H1 (cell line): Measurements from ENCODE around the gene SLC37A1. TPM values are rescaled to one million over a fixed set of nuclear protein-coding genes. Genes with fewer than 3 reads are reported as not detected.
A peak's percentile ranks its signal among the peaks of the same experiment; 100 is the strongest.

ENCODE experiments used
- CTCF ChIA-PET: fragments of 300-600 bp; sonication (Branson Sonifier 250); formaldehyde crosslinking; loops from one replicate; lab custom pipeline; 2021; ENCODE audit not compliant: partially characterized antibody; lab: Charles Lee
- POLR2A ChIA-PET: fragments of 300-600 bp; sonication (Branson Sonifier 250); formaldehyde crosslinking; loops from one replicate; lab custom pipeline; 2021; ENCODE audit warnings: inconsistent platforms; ENCODE audit not compliant: partially characterized antibody; lab: Charles Lee
- DNase-seq, 2 experiments: peaks; one replicate each; pipeline versions ENCODE4 v3.0.0 to v3.0.0-alpha.2; 2010 to 2022; ENCODE audit warnings: low spot score in 2 of 2, low read depth in 1 of 2, mixed read lengths in 1 of 2
- FAIRE-seq: peaks from 2 replicates; lab custom pipeline; 2011; peaks lifted over from hg19 to GRCh38; lab: Jason Lieb, UNC
- H2AFZ ChIP-seq: 2 replicates; pipeline ENCODE4 v1.8.1; 2012; ENCODE audit warnings: low read length, inconsistent platforms
- H2AK5ac ChIP-seq: 2 replicates; pipeline ENCODE4 v1.6.1; 2013; ENCODE audit warnings: low read depth, low read length
- H2BK120ac ChIP-seq: replicated peaks from 2 replicates; pipeline ENCODE3; 2013; ENCODE audit warnings: low read depth, low read length, inconsistent platforms
- H2BK12ac ChIP-seq: 2 replicates; pipeline ENCODE4 v1.6.1; 2013; ENCODE audit warnings: low read depth, low read length
- H2BK15ac ChIP-seq: 2 replicates; pipeline ENCODE4 v1.6.1; 2013; ENCODE audit warnings: low read length
- H2BK20ac ChIP-seq: 2 replicates; pipeline ENCODE4 v1.6.1; 2013; ENCODE audit warnings: low read length
- H2BK5ac ChIP-seq: 2 replicates; pipeline ENCODE4 v1.6.1; 2013; ENCODE audit warnings: low read depth, low read length
- H3K14ac ChIP-seq: 2 replicates; pipeline ENCODE4 v1.6.1; 2013; ENCODE audit warnings: inconsistent platforms; ENCODE audit not compliant: insufficient read length
- H3K18ac ChIP-seq: 2 replicates; pipeline ENCODE4 v1.6.1; 2013; ENCODE audit warnings: low read length; ENCODE audit errors: extremely low read depth
- H3K23ac ChIP-seq: 2 replicates; pipeline ENCODE4 v1.6.1; 2013; ENCODE audit warnings: inconsistent platforms; ENCODE audit not compliant: insufficient read length
- H3K23me2 ChIP-seq: 2 replicates; pipeline ENCODE4 v1.6.1; 2013; ENCODE audit warnings: low read depth, low read length
- H3K27ac ChIP-seq: 2 replicates; pipeline ENCODE4 v1.6.1; 2011; ENCODE audit warnings: low read depth, low read length, inconsistent platforms
- H3K27me3 ChIP-seq, 4 experiments: replicated peaks in 1 of 4; 1 replicate in 1 of 4; 2 replicates in 3 of 4; pipeline versions ENCODE4 v1.6.1 to v1.8.1; 2011 to 2013; ENCODE audit warnings: low read length in 3 of 4, mild to moderate bottlenecking in 3 of 4, inconsistent platforms in 2 of 4, mixed read lengths in 2 of 4, moderate library complexity in 1 of 4; ENCODE audit not compliant: control insufficient read depth in 3 of 4, insufficient read depth in 3 of 4; ENCODE audit errors: extremely low read depth in 1 of 4
- H3K36me3 ChIP-seq, 4 experiments: 2 replicates each; pipeline versions ENCODE4 v1.6.1 to v1.8.1; 2011 to 2013; ENCODE audit warnings: mild to moderate bottlenecking in 4 of 4, low read length in 3 of 4, moderate library complexity in 2 of 4, control low read depth in 1 of 4, inconsistent platforms in 1 of 4; ENCODE audit not compliant: insufficient read depth in 4 of 4, control insufficient read depth in 2 of 4
- H3K4ac ChIP-seq: replicated peaks from 2 replicates; pipeline ENCODE3; 2013; ENCODE audit warnings: low read length, low read depth, mixed read lengths, inconsistent platforms; ENCODE audit not compliant: insufficient read length
- H3K4me1 ChIP-seq, 4 experiments: replicated peaks in 1 of 4; 1 replicate in 1 of 4; 2 replicates in 3 of 4; pipeline versions ENCODE4 v1.6.1 to v1.8.1; 2011 to 2013; ENCODE audit warnings: low read length in 3 of 4, inconsistent platforms in 2 of 4, mixed read lengths in 1 of 4; ENCODE audit not compliant: insufficient read depth in 4 of 4, control insufficient read depth in 3 of 4
- H3K4me2 ChIP-seq, 2 experiments: 2 replicates each; pipeline versions ENCODE4 v1.6.1 to v1.8.1; 2011 to 2013; ENCODE audit warnings: low read depth in 2 of 2, low read length in 2 of 2, control low read depth in 1 of 2, inconsistent platforms in 1 of 2, mild to moderate bottlenecking in 1 of 2; ENCODE audit not compliant: insufficient read depth in 1 of 2
- H3K4me3 ChIP-seq, 4 experiments: fragments of 200-600, 300-600 bp in 1 of 4; sonication (generic), shearing (Covaris generic), sonication (Bioruptor Twin) in 1 of 4; 2 replicates each; pipeline versions ENCODE4 v1.5.1 to v1.8.1; 2011 to 2016; ENCODE audit warnings: low read length in 4 of 4, low read depth in 3 of 4, control low read depth in 2 of 4, inconsistent platforms in 2 of 4, mild to moderate bottlenecking in 2 of 4, mixed read lengths in 1 of 4, moderate library complexity in 1 of 4; ENCODE audit not compliant: insufficient read depth in 2 of 4; ENCODE audit errors: extremely low read depth in 1 of 4
- H3K56ac ChIP-seq: replicated peaks from 2 replicates; pipeline ENCODE3; 2013; ENCODE audit warnings: low read depth, mild to moderate bottlenecking, mixed read lengths, low read length, inconsistent platforms; ENCODE audit not compliant: insufficient read length
- H3K79me1 ChIP-seq: 2 replicates; pipeline ENCODE4 v1.6.1; 2013; ENCODE audit warnings: low read depth, low read length, control low read depth
- H3K79me2 ChIP-seq, 2 experiments: 2 replicates each; pipeline versions ENCODE4 v1.6.1 to v1.8.1; 2012 to 2013; ENCODE audit warnings: low read length in 2 of 2, mild to moderate bottlenecking in 2 of 2, inconsistent platforms in 1 of 2; ENCODE audit not compliant: insufficient read depth in 2 of 2, control insufficient read depth in 1 of 2
- H3K9ac ChIP-seq, 4 experiments: replicated peaks in 1 of 4; 1 replicate in 1 of 4; 2 replicates in 3 of 4; pipeline versions ENCODE4 v1.6.1 to v1.8.1; 2011 to 2013; ENCODE audit warnings: low read depth in 3 of 4, low read length in 3 of 4, control low read depth in 2 of 4, mild to moderate bottlenecking in 2 of 4, moderate library complexity in 2 of 4, inconsistent platforms in 1 of 4; ENCODE audit errors: extremely low read depth in 1 of 4
- H3K9me3 ChIP-seq, 2 experiments: 2 replicates each; pipeline versions ENCODE4 v1.6.1 to v1.8.1; 2012 to 2013; ENCODE audit warnings: mild to moderate bottlenecking in 2 of 2, moderate library complexity in 2 of 2, control low read depth in 1 of 2, inconsistent platforms in 1 of 2, low read depth in 1 of 2, low read length in 1 of 2, mixed read lengths in 1 of 2; ENCODE audit not compliant: insufficient read depth in 2 of 2
- H4K20me1 ChIP-seq, 2 experiments: replicated peaks in 1 of 2; 2 replicates each; pipeline versions ENCODE3 to v1.8.1; 2011 to 2013; ENCODE audit warnings: inconsistent platforms in 2 of 2, low read length in 2 of 2, mild to moderate bottlenecking in 1 of 2; ENCODE audit not compliant: insufficient read depth in 2 of 2, control insufficient read depth in 1 of 2
- H4K5ac ChIP-seq: 2 replicates; pipeline ENCODE4 v1.6.1; 2013; ENCODE audit warnings: low read length, low read depth, mixed read lengths, inconsistent platforms; ENCODE audit not compliant: insufficient read length
- H4K8ac ChIP-seq: 2 replicates; pipeline ENCODE4 v1.8.0; 2013; ENCODE audit warnings: mild to moderate bottlenecking, moderate library complexity, low read length, inconsistent platforms; ENCODE audit not compliant: insufficient read depth; ENCODE audit errors: extremely low read depth
- H4K91ac ChIP-seq: replicated peaks from 2 replicates; pipeline ENCODE3; 2013; ENCODE audit warnings: low read length, mixed read lengths, inconsistent platforms; ENCODE audit not compliant: insufficient read length
- ASH2L ChIP-seq: fragments of 200-600, 300-600 bp; sonication (generic); IDR thresholded peaks from one replicate; pipeline ENCODE4 v1.7.1; 2017; ENCODE audit warnings: low read length
- BACH1 ChIP-seq: IDR thresholded peaks from 2 replicates; pipeline ENCODE4 v1.6.1; 2012; ENCODE audit warnings: low read length, improper control_type of control experiment
- CBX5 ChIP-seq: fragments of 300-800, 300-1000 bp; sonication (generic); IDR thresholded peaks from 2 replicates; pipeline ENCODE4 v1.7.1; 2016; ENCODE audit warnings: antibody characterized with exemption, low read length, low read depth
- CHD1 ChIP-seq: IDR thresholded peaks from 2 replicates; pipeline ENCODE4 v1.6.1; 2012; ENCODE audit warnings: low read depth, low read length, improper control_type of control experiment
- CHD2 ChIP-seq: IDR thresholded peaks from 2 replicates; pipeline ENCODE4 v1.6.1; 2012; ENCODE audit warnings: low read length, improper control_type of control experiment
- CREB1 ChIP-seq: IDR thresholded peaks from 2 replicates; pipeline ENCODE4 v1.6.1; 2012; ENCODE audit warnings: inconsistent platforms
- CTBP2 ChIP-seq: IDR thresholded peaks from 2 replicates; pipeline ENCODE4 v1.7.0; 2011; ENCODE audit warnings: borderline replicate concordance, mild to moderate bottlenecking, moderate library complexity, mixed read lengths, low read length; ENCODE audit not compliant: insufficient read depth, insufficient read length
- JUND ChIP-seq: IDR thresholded peaks from 2 replicates; pipeline ENCODE4 v1.6.1; 2011; ENCODE audit warnings: mild to moderate bottlenecking, improper control_type of control experiment, low read length
- SRF ChIP-seq: IDR thresholded peaks from 2 replicates; pipeline ENCODE4 v1.6.1; 2011; ENCODE audit warnings: mild to moderate bottlenecking, low read depth, low read length, moderate library complexity
- SUZ12 ChIP-seq: fragments of 200-600 bp; sonication (generic); IDR thresholded peaks from 2 replicates; pipeline ENCODE4 v1.6.1; 2012; ENCODE audit warnings: mild to moderate bottlenecking, inconsistent platforms, low read length, moderate library complexity, mixed read lengths
- TBP ChIP-seq: IDR thresholded peaks from 2 replicates; pipeline ENCODE4 v1.6.1; 2011; ENCODE audit warnings: low read depth, low read length, improper control_type of control experiment
- WGBS, 2 experiments: shearing (Covaris generic) in 1 of 2; methylation state at CpG; one replicate each; pipeline versions ENCODE4 v1.1.6 to v1.1.7; 2013 to 2015; ENCODE audit warnings: low lambda C conversion rate in 2 of 2, mixed read lengths in 2 of 2, inconsistent platforms in 1 of 2, low coverage in 1 of 2, missing lambda C conversion rate in 1 of 2; ENCODE audit not compliant: insufficient replicate concordance in 2 of 2, insufficient coverage in 1 of 2, insufficient read length in 1 of 2; ENCODE audit errors: extremely low coverage in 1 of 2, missing lambda C conversion rate in 1 of 2; 5-methylcytosine and 5-hydroxymethylcytosine counted together
- polyA plus RNA-seq, 7 experiments: library from polyadenylated mRNA; depleted of rRNA in 3 of 7; stranded (reverse) in 5 of 7; unstranded in 2 of 7; fragments of >200 nt in 5 of 7; fragments of 200-250 nt in 2 of 7; gene quantifications; 1 replicate in 5 of 7; 2 replicates in 1 of 7; 4 replicates in 1 of 7; pipeline versions ENCODE4 v1.2.1 to v1.2.3, GENCODE V29; 2011 to 2013; ENCODE audit warnings: missing spikeins in 2 of 7, mixed read lengths in 2 of 7
- total RNA-seq: library from RNA; stranded (reverse); fragmentation: NEBNext Ultra II Directional; extraction: Animal tissue kit (Norgen Biotek cat#: 25700); gene quantifications from 2 replicates; pipeline ENCODE4 v1.2.1, GENCODE V29; 2021

SLC37A1 gene
- total and polyA plus RNA-seq, 2 of the 8 experiments (the other 6 are each of a cell fraction or from before 2014, with no cell fraction given) = 15.6 to 30.9 TPM

- H2BK12ac ChIP-seq = peak overlapping the region; percentile 17; the same call in 1 of the 2 replicates
- H3K23me2 ChIP-seq = no peaks in the 10 kb centered on the region
- no peak overlapping the region for H2BK5ac ChIP-seq
- no peak overlapping the region for H3K14ac ChIP-seq
- H2BK15ac ChIP-seq = no peak overlapping the region
- POLR2A ChIA-PET = no interaction called here
- H3K4me2 ChIP-seq = no peak overlapping the region
- peaks cover 0 to 2% (median 0%) of the 10 kb centered on the region in 4 experiments; a peak in 1 of 7 replicates for H3K4me1 ChIP-seq
- H3K56ac ChIP-seq = no peak overlapping the region
- H3K79me1 ChIP-seq = no peaks in the 10 kb centered on the region
- H4K20me1 ChIP-seq = peaks cover 0 to 3% of the 10 kb centered on the region in 2 experiments
- no peak overlapping the region for H2BK120ac ChIP-seq
- TF ChIP-seq TBP = no peak
- no peak for TF ChIP-seq CHD2
- no peak for TF ChIP-seq SRF
- no peak for TF ChIP-seq CHD1
- no peak for TF ChIP-seq JUND
- TF ChIP-seq CBX5 = no peak
- TF ChIP-seq CREB1 = no peak
- no peak for TF ChIP-seq ASH2L
- no peak for TF ChIP-seq CTBP2
- TF ChIP-seq BACH1 = no peak
- TF ChIP-seq SUZ12 = no peak
- FAIRE-seq (no peak), DNase-seq (no peak)
- H3K4me3 ChIP-seq = no peak overlapping the region
- H4K91ac ChIP-seq = no peak overlapping the region
- H3K79me2 ChIP-seq = no peaks in the 10 kb centered on the region
- CTCF ChIA-PET = interaction anchor here (0.7 to 4.3 kb wide), 9 partner anchors 10 to 196 kb away, joined by 3 to 19 read pairs (median 4); no protein-coding TSS in a partner anchor
- H4K8ac ChIP-seq = no peak overlapping the region
- H2AFZ ChIP-seq = no peak overlapping the region
- H2BK20ac ChIP-seq = no peak overlapping the region
- no peak overlapping the region for H3K23ac ChIP-seq
- H3K4ac ChIP-seq = no peak overlapping the region
- peaks cover 0 to 6% (median 3%) of the 10 kb centered on the region in 4 experiments; a peak in 5 of 8 replicates for H3K36me3 ChIP-seq
- no peaks in the 10 kb centered on the region for H3K9me3 ChIP-seq
- no peaks in the 10 kb centered on the region for H3K27me3 ChIP-seq
- 92% methylated on average over 17 of the region's 17 CpGs; no CpG with 5 or more reads in 1 of the 2 experiments for WGBS, 2 experiments
- H4K5ac ChIP-seq = no peak overlapping the region
- H3K18ac ChIP-seq = no peak overlapping the region
- H3K9ac ChIP-seq = no peak overlapping the region; a peak in 1 of 7 replicates
- H2AK5ac ChIP-seq = no peak overlapping the region
- H3K27ac ChIP-seq = no peak overlapping the region
These were observed 25.7 kb downstream of the SLC37A1 start for GRCh38 chr21:42539342-42539741.
